Stimulated activated CD8-positive, alpha-beta memory T cell treated with anti-CD3 and anti-CD28 coated beads, Interleukin-7, amount 100 ng/mL, for 48 hours (primary cell): ENCODE data around the gene TCF3.

Source experiments
- DNase-seq, 2 donors: peaks; one replicate each; pipeline ENCODE4 v3.0.0-alpha.2; 2020; ENCODE audit warnings: low read depth in 1 of 2; ENCODE audit errors: extremely low read depth in 1 of 2

Gene TCF3

GRCh38 chr19:1567848-1568227 is 84.6 kb downstream of the TCF3 start:
- no peak for DNase-seq

GRCh38 chr19:1567116-1567847 is 85.1 kb downstream of the TCF3 start:
- no peak for DNase-seq

DNA sequence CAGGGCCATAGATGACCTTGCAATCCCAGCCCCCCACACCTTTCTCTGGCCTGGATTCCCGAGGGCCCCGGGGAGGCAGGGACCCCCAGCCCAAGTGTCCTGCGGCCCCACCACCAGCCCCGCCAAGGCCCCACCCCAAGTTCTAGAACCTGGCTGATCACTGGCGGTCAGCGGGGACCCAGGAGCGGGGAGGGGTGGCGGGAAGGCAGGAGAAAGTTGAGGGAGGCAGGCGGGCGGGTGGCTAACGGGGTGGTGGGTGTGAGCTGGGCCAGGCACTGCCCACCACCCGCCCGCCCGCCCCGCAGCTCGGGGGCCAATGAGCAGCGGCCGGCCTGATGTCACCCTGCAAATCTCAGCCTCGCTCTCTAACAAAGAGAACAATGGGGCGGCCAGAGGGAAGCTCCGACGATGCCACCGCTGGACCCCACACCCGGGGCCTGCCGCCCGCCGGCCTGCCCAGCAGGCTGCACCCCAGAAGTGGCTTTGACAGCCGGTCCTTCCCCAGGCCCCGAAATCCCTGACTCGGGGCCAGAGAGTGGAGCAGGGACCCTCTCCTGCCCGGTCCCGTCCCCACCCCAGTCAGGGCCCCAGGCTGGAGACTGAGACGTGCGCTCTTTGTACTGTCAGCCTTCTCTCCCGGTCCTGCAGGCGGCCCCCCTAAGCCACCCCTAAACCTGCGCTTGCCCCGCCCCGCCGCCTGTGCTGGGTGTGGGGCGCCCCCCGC is 85.9 kb downstream of the TCF3 start:
- DNase-seq, result no peak

- no peak for DNase-seq
Observed at GRCh38 chr19:1563251-1563650, 89.2 kb downstream of the TCF3 start.

GRCh38 chr19:1561236-1561842 is 91.1 kb downstream of the TCF3 start:
- no peak for DNase-seq

DNA sequence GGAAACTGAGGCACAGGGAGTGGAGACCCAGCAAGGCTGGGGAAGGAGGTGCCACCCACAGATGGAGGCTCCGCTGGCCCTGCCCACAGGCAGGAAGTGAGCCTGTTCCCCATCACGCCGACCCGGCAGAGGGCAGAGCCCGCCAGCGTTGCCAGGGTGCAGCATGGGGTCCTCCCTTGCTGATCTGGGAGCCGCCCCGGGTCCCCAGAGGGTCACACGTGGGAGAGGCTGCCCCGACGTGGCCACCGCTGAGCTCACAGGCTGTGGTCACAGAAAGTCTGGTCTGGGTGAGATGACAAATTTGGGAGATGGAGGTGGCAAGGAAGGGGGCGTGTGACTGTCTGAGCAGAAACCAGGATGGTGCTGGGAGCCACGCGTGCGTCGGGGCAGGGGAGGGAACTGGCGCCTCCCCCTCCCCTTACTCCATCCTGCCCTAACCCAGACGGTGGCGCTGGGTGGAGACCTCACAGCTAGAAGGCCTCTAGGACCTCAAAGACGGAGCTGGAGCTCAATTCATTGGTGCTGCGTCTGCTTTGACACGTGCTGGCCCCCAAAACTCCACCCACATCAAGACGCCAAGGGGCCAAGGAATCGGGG is 92.0 kb downstream of the TCF3 start:
- DNase-seq, result no peak
